Mucosa of rectum (tissue), 2 donors: ENCODE data around the gene TSHZ3.

Source experiments
- H3K27ac ChIP-seq, 2 donors: one replicate each; pipeline ENCODE4 v1.7.0; 2013; ENCODE audit warnings: inconsistent platforms in 2 of 2, low read depth in 2 of 2, low read length in 2 of 2
- H3K27me3 ChIP-seq, 2 donors: one replicate each; pipeline ENCODE4 v1.7.0; 2013; ENCODE audit warnings: low read length in 2 of 2; ENCODE audit not compliant: control insufficient read depth in 2 of 2, insufficient read depth in 2 of 2
- H3K36me3 ChIP-seq, 2 donors: one replicate each; pipeline ENCODE4 v1.7.0; 2013; ENCODE audit warnings: low read length in 2 of 2; ENCODE audit not compliant: control insufficient read depth in 2 of 2, insufficient read depth in 2 of 2
- H3K4me1 ChIP-seq, 2 donors: one replicate each; pipeline ENCODE4 v1.7.0; 2013; ENCODE audit warnings: low read length in 2 of 2, mild to moderate bottlenecking in 1 of 2; ENCODE audit not compliant: control insufficient read depth in 2 of 2, insufficient read depth in 2 of 2
- H3K4me3 ChIP-seq, 2 donors: one replicate each; pipeline ENCODE4 v1.7.0; 2013; ENCODE audit warnings: low read length in 2 of 2
- H3K9ac ChIP-seq, 2 donors: one replicate each; pipeline ENCODE4 v1.7.0; 2013; ENCODE audit warnings: low read length in 2 of 2, low read depth in 1 of 2, mild to moderate bottlenecking in 1 of 2
- H3K9me3 ChIP-seq, 2 donors: one replicate each; pipeline ENCODE4 v1.7.0; 2013; ENCODE audit warnings: low read length in 2 of 2; ENCODE audit not compliant: control insufficient read depth in 2 of 2
- donor health status: healthy.
- donor health status: Normal muscosa, but diverticular disease.

The TSHZ3 gene

GRCh38 chr19:31256593-31256960 lies 92.7 kb downstream of the TSHZ3 start:
- no peak overlapping the region for H3K9ac ChIP-seq
- no peak overlapping the region for H3K27ac ChIP-seq
- no peaks in the 10 kb centered on the region for H3K4me1 ChIP-seq
- no peaks in the 10 kb centered on the region for H3K9me3 ChIP-seq
- H3K27me3 ChIP-seq = no peaks in the 10 kb centered on the region
- no peaks in the 10 kb centered on the region for H3K36me3 ChIP-seq
- H3K4me3 ChIP-seq = no peak overlapping the region

GRCh38 chr19:31255831-31256592 lies 93.2 kb downstream of the TSHZ3 start:
- H3K9ac ChIP-seq = no peak overlapping the region
- H3K27ac ChIP-seq = no peak overlapping the region
- H3K36me3 ChIP-seq = no peaks in the 10 kb centered on the region
- H3K4me1 ChIP-seq = no peaks in the 10 kb centered on the region
- H3K4me3 ChIP-seq = no peak overlapping the region
- H3K9me3 ChIP-seq = no peaks in the 10 kb centered on the region
- H3K27me3 ChIP-seq = no peaks in the 10 kb centered on the region

- Histone ChIP-seq H3K27me3 (no peaks in the 10 kb centered on the region), H3K4me1 (no peaks in the 10 kb centered on the region), H3K36me3 (no peaks in the 10 kb centered on the region), H3K9ac (no peak overlapping the region), H3K4me3 (no peak overlapping the region), H3K27ac (no peak overlapping the region), H3K9me3 (no peaks in the 10 kb centered on the region)
Observed at GRCh38 chr19:31255174-31255799, 93.9 kb downstream of the TSHZ3 start.

- H3K9ac ChIP-seq = no peak overlapping the region
- H3K27me3 ChIP-seq = no peaks in the 10 kb centered on the region
- H3K27ac ChIP-seq = no peak overlapping the region
- no peak overlapping the region for H3K4me3 ChIP-seq
- no peaks in the 10 kb centered on the region for H3K4me1 ChIP-seq
- H3K9me3 ChIP-seq = no peaks in the 10 kb centered on the region
- H3K36me3 ChIP-seq = no peaks in the 10 kb centered on the region
Observed at GRCh38 chr19:31254611-31255010, 94.6 kb downstream of the TSHZ3 start.

- H3K4me3 ChIP-seq = no peak overlapping the region
- H3K9me3 ChIP-seq = no peaks in the 10 kb centered on the region
- H3K4me1 ChIP-seq = no peaks in the 10 kb centered on the region
- H3K27ac ChIP-seq = no peak overlapping the region
- H3K36me3 ChIP-seq = no peaks in the 10 kb centered on the region
- H3K27me3 ChIP-seq = no peaks in the 10 kb centered on the region
- no peak overlapping the region for H3K9ac ChIP-seq
Observed at GRCh38 chr19:31254180-31254551, 95.1 kb downstream of the TSHZ3 start.

- Histone ChIP-seq H3K9ac (no peak overlapping the region), H3K9me3 (no peaks in the 10 kb centered on the region), H3K4me1 (no peaks in the 10 kb centered on the region), H3K36me3 (no peaks in the 10 kb centered on the region), H3K27me3 (no peaks in the 10 kb centered on the region), H3K27ac (no peak overlapping the region), H3K4me3 (no peak overlapping the region)
Observed at GRCh38 chr19:31253526-31254179, 95.6 kb downstream of the TSHZ3 start.

- no peak overlapping the region for H3K27ac ChIP-seq
- no peaks in the 10 kb centered on the region for H3K36me3 ChIP-seq
- H3K27me3 ChIP-seq = no peaks in the 10 kb centered on the region
- H3K4me1 ChIP-seq = no peaks in the 10 kb centered on the region
- no peak overlapping the region for H3K9ac ChIP-seq
- H3K4me3 ChIP-seq = no peak overlapping the region
- H3K9me3 ChIP-seq = no peaks in the 10 kb centered on the region
Observed at GRCh38 chr19:31252441-31252840, 96.8 kb downstream of the TSHZ3 start.

GRCh38 chr19:31249217-31249616 lies 100.0 kb downstream of the TSHZ3 start:
- H3K4me3 ChIP-seq = no peak overlapping the region
- H3K36me3 ChIP-seq = no peaks in the 10 kb centered on the region
- H3K27me3 ChIP-seq = no peaks in the 10 kb centered on the region
- no peak overlapping the region for H3K27ac ChIP-seq
- H3K4me1 ChIP-seq = no peaks in the 10 kb centered on the region
- H3K9me3 ChIP-seq = no peaks in the 10 kb centered on the region
- no peak overlapping the region for H3K9ac ChIP-seq

GRCh38 chr19:31235806-31236205 lies 113.4 kb downstream of the TSHZ3 start:
- no peaks in the 10 kb centered on the region for H3K36me3 ChIP-seq
- H3K4me1 ChIP-seq = no peaks in the 10 kb centered on the region
- no peaks in the 10 kb centered on the region for H3K9me3 ChIP-seq
- H3K27me3 ChIP-seq = no peaks in the 10 kb centered on the region
- H3K9ac ChIP-seq = no peak overlapping the region
- no peak overlapping the region for H3K4me3 ChIP-seq
- no peak overlapping the region for H3K27ac ChIP-seq

- no peak overlapping the region for H3K4me3 ChIP-seq
- H3K9ac ChIP-seq = no peak overlapping the region
- H3K9me3 ChIP-seq = no peaks in the 10 kb centered on the region
- H3K4me1 ChIP-seq = no peaks in the 10 kb centered on the region
- H3K27me3 ChIP-seq = no peaks in the 10 kb centered on the region
- H3K36me3 ChIP-seq = no peaks in the 10 kb centered on the region
- no peak overlapping the region for H3K27ac ChIP-seq
Observed at GRCh38 chr19:31233295-31233800, 115.9 kb downstream of the TSHZ3 start.
